Thoracic aorta (tissue), 2 donors: ENCODE data around the gene SHC2. TPM values are rescaled to one million over a fixed set of nuclear protein-coding genes. Genes with fewer than 3 reads are reported as not detected.

Experiments
- ATAC-seq: fragments of 150-250 bp; one replicate; pipeline ENCODE4 v1.8.0; 2017; ENCODE audit warnings: low read depth; ENCODE audit not compliant: insufficient number of reproducible peaks, low FRiP score
- DNase-seq: peaks from one replicate; pipeline ENCODE4 v3.0.0-alpha.2; 2020; ENCODE audit warnings: low spot score
- H3K27ac ChIP-seq, 2 donors: fragments of 200-600 bp; sonication (generic); 1 replicate in 1 of 2; 2 replicates in 1 of 2; pipeline ENCODE4 v1.5.1; 2016; ENCODE audit warnings: mild to moderate bottlenecking in 2 of 2, moderate library complexity in 2 of 2
- H3K27me3 ChIP-seq: fragments of 200-600 bp; sonication (generic); replicated peaks from 2 replicates; pipeline ENCODE4 v1.6.0; 2016; ENCODE audit warnings: mild to moderate bottlenecking; ENCODE audit not compliant: insufficient read depth
- H3K36me3 ChIP-seq: fragments of 200-600 bp; sonication (generic); one replicate; pipeline ENCODE4 v1.5.1; 2016
- H3K4me1 ChIP-seq, 2 donors: fragments of 200-600 bp; sonication (generic); 1 replicate in 1 of 2; 2 replicates in 1 of 2; pipeline versions ENCODE4 v1.5.1 to v1.6.0; 2016; ENCODE audit warnings: low read depth in 2 of 2, mild to moderate bottlenecking in 1 of 2; ENCODE audit not compliant: control insufficient read depth in 1 of 2
- H3K4me3 ChIP-seq: fragments of 200-600 bp; sonication (generic); 2 replicates; pipeline ENCODE4 v1.5.1; 2016; ENCODE audit warnings: mild to moderate bottlenecking
- H3K9me3 ChIP-seq: fragments of 200-600 bp; sonication (generic); 2 replicates; pipeline ENCODE4 v1.5.1; 2016
- total RNA-seq, 2 donors: library from RNA; depleted of rRNA; stranded (reverse); fragments of >200 nt; gene quantifications; one replicate each; pipeline versions ENCODE4 v1.1.0 to v1.2.3, GENCODE V29; 2016
- TF ChIP-seq, protein P1 (sequence below): fragments of 200-600 bp; sonication (generic); IDR thresholded peaks from one replicate; pipeline ENCODE4 v1.5.1; 2019; ENCODE audit warnings: antibody characterized with exemption

Gene SHC2
- total RNA-seq, 2 donors from 2014 or later = 17.2 to 18.8 TPM

DNA sequence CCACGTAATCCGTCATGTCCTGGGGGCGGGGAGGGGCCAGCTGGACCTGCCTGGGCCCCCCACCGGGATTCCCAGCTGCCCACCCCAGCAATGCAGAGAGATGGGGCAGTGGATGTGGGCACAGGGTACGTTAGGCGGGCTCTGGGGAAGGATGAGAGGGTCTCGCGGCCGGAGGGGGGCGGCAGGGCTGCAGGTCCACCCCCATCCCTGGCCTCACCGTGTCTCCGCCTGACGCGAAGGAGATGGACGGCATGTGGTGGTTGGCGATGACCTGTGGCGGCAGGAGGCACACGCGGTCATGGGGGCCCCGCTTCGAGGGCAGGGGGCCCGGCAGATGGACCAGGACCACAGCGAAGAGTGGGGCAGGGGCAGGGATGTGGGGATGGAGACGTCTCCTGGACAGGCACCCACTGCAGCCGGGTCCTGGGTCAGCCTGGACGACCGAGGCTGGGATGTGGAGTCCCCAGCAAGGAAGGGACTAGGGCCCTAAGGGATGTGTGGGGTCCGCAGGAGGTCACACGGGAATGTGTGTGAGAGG lies 24.4 kb downstream of the SHC2 start:
- DNase-seq (no peak), ATAC-seq (no peak)
- Histone ChIP-seq H3K4me1 (no peaks in the 10 kb centered on the region), H3K27me3 (no peaks in the 10 kb centered on the region), H3K9me3 (no peaks in the 10 kb centered on the region), H3K36me3 (no peaks in the 10 kb centered on the region), H3K4me3 (no peak overlapping the region), H3K27ac (no peak overlapping the region)
- TF ChIP-seq, protein P1, sequence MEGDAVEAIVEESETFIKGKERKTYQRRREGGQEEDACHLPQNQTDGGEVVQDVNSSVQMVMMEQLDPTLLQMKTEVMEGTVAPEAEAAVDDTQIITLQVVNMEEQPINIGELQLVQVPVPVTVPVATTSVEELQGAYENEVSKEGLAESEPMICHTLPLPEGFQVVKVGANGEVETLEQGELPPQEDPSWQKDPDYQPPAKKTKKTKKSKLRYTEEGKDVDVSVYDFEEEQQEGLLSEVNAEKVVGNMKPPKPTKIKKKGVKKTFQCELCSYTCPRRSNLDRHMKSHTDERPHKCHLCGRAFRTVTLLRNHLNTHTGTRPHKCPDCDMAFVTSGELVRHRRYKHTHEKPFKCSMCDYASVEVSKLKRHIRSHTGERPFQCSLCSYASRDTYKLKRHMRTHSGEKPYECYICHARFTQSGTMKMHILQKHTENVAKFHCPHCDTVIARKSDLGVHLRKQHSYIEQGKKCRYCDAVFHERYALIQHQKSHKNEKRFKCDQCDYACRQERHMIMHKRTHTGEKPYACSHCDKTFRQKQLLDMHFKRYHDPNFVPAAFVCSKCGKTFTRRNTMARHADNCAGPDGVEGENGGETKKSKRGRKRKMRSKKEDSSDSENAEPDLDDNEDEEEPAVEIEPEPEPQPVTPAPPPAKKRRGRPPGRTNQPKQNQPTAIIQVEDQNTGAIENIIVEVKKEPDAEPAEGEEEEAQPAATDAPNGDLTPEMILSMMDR = no peak

DNA sequence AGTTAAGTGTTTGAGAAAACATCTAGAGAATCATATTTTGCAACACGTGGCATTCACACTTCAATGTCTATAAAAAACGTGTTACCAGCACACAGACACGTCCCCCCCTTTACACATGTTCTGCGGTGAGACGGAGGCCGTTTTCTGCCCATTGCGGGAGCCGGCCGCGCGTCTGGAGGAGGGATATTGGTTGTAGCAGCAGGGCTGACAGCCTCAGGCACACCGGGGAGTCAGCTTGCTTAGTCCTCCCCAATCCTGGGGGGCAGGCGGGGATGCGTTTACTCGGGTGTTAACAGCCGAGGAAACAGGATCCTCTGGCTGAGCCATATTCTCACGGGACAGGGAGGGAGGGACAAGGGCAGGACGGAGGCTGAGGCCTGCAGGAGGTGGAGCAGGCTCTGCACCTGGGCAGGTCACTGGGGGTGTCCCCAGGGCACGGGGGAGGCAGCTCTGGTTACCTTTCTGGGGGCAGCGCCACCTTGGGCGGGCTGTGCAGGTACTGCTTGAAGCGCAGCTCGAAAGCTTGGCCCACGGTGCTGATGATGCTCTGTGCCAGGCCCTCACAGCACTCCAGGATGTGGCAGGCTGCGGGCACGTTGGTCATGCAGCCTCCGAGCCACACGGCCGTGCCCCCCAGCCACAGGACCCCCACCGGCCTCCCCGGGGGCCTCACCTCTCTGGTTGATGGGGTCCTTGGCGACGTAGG lies 25.0 kb downstream of the SHC2 start:
- ATAC-seq (no peak), DNase-seq (no peak)
- H3K27me3 ChIP-seq = no peaks in the 10 kb centered on the region
- no peak overlapping the region for H3K27ac ChIP-seq
- TF ChIP-seq, protein P1 = no peak
- H3K36me3 ChIP-seq = no peaks in the 10 kb centered on the region
- H3K4me3 ChIP-seq = no peak overlapping the region
- H3K4me1 ChIP-seq = no peaks in the 10 kb centered on the region
- no peaks in the 10 kb centered on the region for H3K9me3 ChIP-seq

DNA sequence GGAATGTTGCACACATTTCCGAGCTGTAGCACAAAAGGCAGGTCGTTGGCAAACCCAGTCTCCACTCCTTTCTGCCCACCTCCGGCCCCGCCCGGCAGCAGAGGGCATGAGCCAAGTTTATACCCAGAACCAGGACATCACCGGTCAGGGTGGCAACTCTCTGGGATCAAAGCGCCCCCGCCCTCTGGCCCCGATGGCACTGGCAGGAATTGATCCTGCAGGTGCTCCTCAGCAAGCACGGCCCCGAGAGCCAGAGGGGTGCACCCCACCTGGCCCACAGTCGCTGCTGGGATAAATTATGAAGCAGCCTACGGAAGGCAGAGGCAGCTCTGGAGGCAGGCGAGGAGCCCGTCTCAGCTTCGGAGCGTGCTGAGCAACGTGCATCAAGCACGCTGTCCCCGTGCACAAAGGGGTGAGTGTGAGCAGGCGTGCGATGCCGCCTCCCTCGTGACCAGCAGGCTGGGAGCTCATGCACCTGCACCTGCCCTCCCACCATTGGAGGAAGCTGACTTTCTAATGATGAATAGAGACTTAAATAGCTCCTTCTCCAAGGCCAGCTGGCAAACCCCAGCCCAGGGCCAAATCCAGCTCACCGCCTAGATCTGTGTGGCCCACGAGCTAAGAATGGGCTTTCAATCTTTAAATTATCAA lies 25.7 kb downstream of the SHC2 start:
- no peaks in the 10 kb centered on the region for H3K27me3 ChIP-seq
- no peak for ATAC-seq
- DNase-seq = no peak

DNA sequence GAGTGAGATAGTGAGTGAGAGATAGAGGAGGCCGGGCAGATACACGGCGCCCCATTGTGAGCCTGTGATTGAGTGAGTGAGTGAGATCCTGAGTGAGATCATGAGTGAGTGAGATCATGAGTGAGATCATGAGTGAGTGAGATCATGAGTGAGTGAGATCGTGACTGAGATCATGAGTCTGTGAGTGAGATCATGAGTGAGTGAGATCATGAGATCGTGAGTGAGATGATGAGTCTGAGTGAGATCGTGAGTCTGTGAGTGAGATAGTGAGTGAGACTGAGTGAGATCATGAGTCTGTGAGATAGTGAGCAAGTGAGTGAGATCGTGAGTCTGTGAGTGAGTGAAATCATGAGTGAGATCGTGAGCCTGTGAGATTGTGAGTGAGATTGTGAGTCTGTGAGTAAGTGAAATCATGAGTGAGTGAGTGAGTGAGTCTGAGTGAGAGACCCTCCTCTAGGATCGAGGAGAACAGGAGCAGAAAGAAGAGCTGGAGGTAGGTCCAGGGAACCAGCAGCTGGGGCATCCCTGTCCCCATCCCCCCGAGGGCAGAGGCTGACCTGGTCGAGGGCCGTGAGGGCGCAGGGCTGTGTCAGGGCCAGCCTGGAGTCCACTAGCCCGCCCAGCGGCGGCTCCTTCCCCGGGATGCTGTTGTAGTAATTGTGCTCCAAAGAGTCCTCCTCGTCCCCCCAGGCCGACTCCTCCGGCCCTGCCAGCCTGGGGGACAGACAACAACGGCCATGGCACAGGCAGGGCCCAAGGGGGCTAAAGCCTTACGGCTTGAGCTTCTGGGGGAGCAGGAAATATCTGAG lies 26.5 kb downstream of the SHC2 start:
- Histone ChIP-seq H3K27me3 (no peaks in the 10 kb centered on the region), H3K9me3 (no peaks in the 10 kb centered on the region), H3K27ac (no peak overlapping the region), H3K36me3 (no peaks in the 10 kb centered on the region), H3K4me1 (no peaks in the 10 kb centered on the region), H3K4me3 (no peak overlapping the region)
- TF ChIP-seq, protein P1 = no peak
- DNase-seq = no peak
- no peak for ATAC-seq

More for the DNA sequence above, 25.7 kb downstream of the SHC2 start:
- no peak overlapping the region for H3K4me3 ChIP-seq
- no peaks in the 10 kb centered on the region for H3K4me1 ChIP-seq
- no peaks in the 10 kb centered on the region for H3K9me3 ChIP-seq
- TF ChIP-seq, protein P1 = no peak
- no peak overlapping the region for H3K27ac ChIP-seq
- H3K36me3 ChIP-seq = no peaks in the 10 kb centered on the region

GRCh38 chr19:430701-431100 lies 30.1 kb downstream of the SHC2 start:
- Histone ChIP-seq H3K27ac (no peak overlapping the region), H3K27me3 (no peaks in the 10 kb centered on the region), H3K36me3 (no peaks in the 10 kb centered on the region), H3K4me1 (no peaks in the 10 kb centered on the region), H3K9me3 (no peaks in the 10 kb centered on the region), H3K4me3 (no peak overlapping the region)
- ATAC-seq (no peak), DNase-seq (no peak)
- TF ChIP-seq, protein P1 = no peak
